ENCODE data around the gene SPC24. TPM values are rescaled to one million over a fixed set of nuclear protein-coding genes. Genes with fewer than 3 reads are reported as not detected.

SPC24 gene, protein sequence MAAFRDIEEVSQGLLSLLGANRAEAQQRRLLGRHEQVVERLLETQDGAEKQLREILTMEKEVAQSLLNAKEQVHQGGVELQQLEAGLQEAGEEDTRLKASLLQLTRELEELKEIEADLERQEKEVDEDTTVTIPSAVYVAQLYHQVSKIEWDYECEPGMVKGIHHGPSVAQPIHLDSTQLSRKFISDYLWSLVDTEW
- total RNA-seq (2022; extraction: Qiagen RNA extraction) = 14.5 to 21.4 TPM (median 18.8 TPM) in 5 replicates

DNA sequence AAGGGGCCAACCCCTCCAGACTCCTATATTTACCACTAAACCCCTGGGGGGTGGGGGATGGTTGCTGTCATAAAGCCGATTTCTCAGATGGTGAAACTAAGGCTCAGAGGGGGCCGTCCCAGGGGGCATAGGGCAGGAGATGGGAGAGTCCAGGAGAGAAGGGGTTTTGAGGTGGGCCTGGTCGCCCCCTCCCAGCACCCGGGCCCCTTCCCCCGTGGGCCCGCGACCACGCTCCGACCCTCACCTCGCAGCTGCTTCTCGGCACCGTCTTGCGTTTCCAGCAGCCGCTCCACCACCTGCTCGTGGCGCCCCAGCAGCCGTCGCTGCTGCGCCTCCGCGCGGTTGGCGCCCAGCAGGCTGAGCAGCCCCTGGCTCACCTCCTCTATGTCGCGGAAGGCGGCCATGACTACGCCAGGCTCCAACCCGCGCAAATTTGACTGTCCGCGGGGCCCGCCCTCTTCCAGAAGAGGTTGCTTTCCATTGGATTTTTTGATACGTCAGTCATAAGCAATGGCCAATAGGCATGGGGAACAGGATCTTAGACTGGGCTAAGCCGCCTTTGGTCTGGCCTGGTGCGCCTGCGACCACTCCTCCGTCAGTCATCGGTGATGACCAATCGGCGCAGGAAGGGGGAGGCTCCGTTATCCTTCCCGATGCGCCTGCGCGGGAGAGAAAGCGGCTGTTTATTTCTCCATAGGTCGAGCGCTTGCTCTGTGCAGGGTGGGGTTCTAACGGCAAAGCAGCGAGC is at the start of gene SPC24:
Gene SPC24 (minus strand): TSS at position 410 of the 748 bp plus-strand sequence. CDS start 6 bp downstream, at position 404.

DNA sequence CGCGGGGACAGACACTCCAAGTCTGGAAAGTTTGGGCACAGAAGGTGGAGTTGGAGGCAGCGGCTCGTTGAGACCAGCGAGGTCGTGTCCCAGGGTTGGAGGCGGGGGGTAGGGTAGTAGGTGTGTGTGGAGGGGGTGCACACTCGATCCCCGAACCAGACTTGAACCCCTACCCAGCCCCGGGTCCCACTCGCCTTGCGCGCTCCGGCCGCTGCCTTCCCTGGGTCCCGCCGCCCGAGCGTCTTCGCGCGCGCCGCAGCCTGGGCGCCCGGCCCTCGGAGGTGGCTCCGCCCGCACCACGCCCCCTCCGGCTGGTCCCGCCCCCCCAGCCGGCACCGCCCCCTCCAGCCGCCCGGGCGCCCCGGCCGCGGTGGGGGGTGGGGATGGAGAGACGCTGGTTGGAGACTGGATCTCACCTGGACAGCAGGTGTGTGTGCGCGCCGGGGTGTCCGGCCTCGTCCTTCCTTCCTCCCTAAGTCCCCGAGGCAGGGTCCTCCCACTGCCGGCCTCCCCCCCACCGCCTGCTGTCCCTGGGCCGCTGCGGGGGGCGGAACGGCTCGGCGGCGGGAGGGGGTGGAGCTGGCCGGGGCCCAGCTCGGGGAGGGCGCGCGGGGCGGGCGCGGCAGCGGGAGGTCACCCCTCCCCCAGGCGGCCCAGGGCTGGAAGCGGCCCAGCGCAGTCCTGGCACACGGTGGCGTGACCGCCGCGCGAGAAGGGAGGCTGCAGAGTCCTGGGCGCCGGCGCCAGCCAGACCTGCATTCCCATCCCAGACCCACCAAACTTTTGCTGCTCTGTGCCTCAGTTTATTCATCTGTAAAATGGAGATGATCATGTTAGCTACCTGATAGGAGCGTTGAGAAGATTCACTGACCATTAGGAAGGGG is 42.0 kb upstream of the SPC24 start, which contains the start of gene KANK2:
Gene KANK2 (minus strand): TSS at position 255 of the 884 bp plus-strand sequence. CDS start 3,034 bp downstream, outside the sequence.

Other genes with a start within 250 kb of the SPC24 start
- gene YIPF2, start 227.1 kb downstream of the SPC24 start, total RNA-seq (2022; extraction: Qiagen RNA extraction) = 15.6 to 21.3 TPM (median 20.6 TPM) in 5 replicates
- 11.6 to 19.2 TPM (median 17.5 TPM) in 5 replicates for gene TIMM29, start 227.0 kb downstream of the SPC24 start, total RNA-seq (2022; extraction: Qiagen RNA extraction)
- gene SMARCA4, start 194.8 kb downstream of the SPC24 start, total RNA-seq (2022; extraction: Qiagen RNA extraction) = 7.4 to 11.3 TPM (median 9.7 TPM) in 5 replicates
- 20.6 to 29.6 TPM (median 27.1 TPM) in 5 replicates for gene LDLR, start 66.3 kb downstream of the SPC24 start, total RNA-seq (2022; extraction: Qiagen RNA extraction)
- gene KANK2, start 41.8 kb upstream of the SPC24 start, total RNA-seq (2022; extraction: Qiagen RNA extraction) = 39.2 to 48.5 TPM (median 46.7 TPM) in 5 replicates
- 0.52 TPM in 1 of 5 replicates, not detected in the others for gene ANGPTL8, start 83.8 kb upstream of the SPC24 start, total RNA-seq (2022; extraction: Qiagen RNA extraction)
- gene DOCK6, start 106.7 kb upstream of the SPC24 start, total RNA-seq (2022; extraction: Qiagen RNA extraction) = 6.0 to 12.5 TPM (median 9.2 TPM) in 5 replicates
- gene TSPAN16, start 140.4 kb upstream of the SPC24 start, total RNA-seq (2022; extraction: Qiagen RNA extraction) = not detected in 5 replicates
- 3.5 to 4.2 TPM (median 3.7 TPM) in 5 replicates for gene RAB3D, start 183.9 kb upstream of the SPC24 start, total RNA-seq (2022; extraction: Qiagen RNA extraction)
- gene TMEM205, start 190.5 kb upstream of the SPC24 start, total RNA-seq (2022; extraction: Qiagen RNA extraction) = 96.1 to 136 TPM (median 106 TPM) in 5 replicates
- 4.6 to 6.0 TPM (median 5.4 TPM) in 5 replicates for gene CCDC159, start 190.7 kb upstream of the SPC24 start, total RNA-seq (2022; extraction: Qiagen RNA extraction)
- 7.1 to 10.7 TPM (median 9.4 TPM) in 5 replicates for gene PLPPR2, start 199.7 kb upstream of the SPC24 start, total RNA-seq (2022; extraction: Qiagen RNA extraction)
- 1.8 to 2.5 TPM (median 2.0 TPM) in 5 replicates for gene SWSAP1, start 218.9 kb upstream of the SPC24 start, total RNA-seq (2022; extraction: Qiagen RNA extraction)
- gene EPOR, start 228.5 kb upstream of the SPC24 start, total RNA-seq (2022; extraction: Qiagen RNA extraction) = 3.1 to 5.0 TPM (median 4.6 TPM) in 5 replicates

All from A549 treated with Mapracorat at 1 μM for 4 hours (cell line).